Measurements from ENCODE around the gene BCAP29. TPM values are rescaled to one million over a fixed set of nuclear protein-coding genes. Genes with fewer than 3 reads are reported as not detected.

The BCAP29 gene
- total RNA-seq, 1 donor from 2014 or later, result 51.9 TPM

DNA sequence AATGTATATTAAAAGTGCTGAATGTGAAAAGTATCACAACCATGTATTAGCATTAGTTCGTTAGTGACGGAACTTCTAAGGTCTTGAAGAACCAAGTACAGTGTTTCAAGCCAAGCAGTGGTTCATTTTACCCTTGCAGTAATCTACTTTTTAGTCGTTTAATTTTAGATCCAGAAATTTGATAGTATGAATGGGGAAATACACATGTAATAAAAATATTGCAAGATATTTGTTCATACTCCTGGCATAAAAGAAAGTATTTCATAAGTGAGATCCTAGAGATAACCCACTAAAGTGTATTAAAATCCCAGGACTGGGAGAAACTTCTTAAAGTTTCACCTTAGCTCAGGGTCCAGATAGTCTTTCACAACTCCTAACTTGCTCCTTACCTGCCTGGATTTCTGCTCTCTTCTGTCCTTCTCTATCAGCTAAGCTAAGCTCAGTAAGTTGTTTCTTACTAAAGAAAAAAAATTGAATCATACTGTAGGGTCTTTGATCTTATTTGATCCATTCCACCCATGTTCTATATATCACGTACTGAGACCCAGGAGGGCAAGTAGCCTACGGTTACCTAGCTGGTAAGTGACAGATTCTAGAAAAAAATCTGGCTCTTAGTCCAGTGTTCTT is 1.5 kb downstream of the BCAP29 start:
- intact Hi-C loops (cut with micrococcal nuclease), result loop anchor here (5.0 kb wide), 3 partner anchors 41 to 311 kb away; partner anchors contain the start of gene DLD

DNA sequence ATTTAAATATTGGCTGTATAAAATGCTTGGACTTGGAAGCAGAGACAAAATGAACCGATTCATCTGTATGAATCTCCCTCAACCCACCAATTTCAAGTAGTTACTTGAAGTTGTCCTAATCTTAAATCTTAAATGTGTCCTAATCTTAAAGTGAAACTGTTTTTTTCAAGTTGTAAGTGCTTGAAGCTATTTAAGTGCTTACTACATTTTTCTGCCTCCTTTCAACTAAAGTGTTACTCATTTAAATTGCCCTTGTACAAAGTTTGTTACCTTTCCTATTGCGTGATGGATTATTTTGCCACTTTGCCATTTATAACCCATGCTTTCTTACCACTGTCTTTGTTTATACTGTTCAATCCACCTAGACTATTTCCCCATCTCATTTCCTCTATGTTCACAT is 2.8 kb downstream of the BCAP29 start:
- intact Hi-C loops (cut with micrococcal nuclease), result loop anchor here (5.0 kb wide), 3 partner anchors 39 to 309 kb away; partner anchors contain the start of gene DLD

DNA sequence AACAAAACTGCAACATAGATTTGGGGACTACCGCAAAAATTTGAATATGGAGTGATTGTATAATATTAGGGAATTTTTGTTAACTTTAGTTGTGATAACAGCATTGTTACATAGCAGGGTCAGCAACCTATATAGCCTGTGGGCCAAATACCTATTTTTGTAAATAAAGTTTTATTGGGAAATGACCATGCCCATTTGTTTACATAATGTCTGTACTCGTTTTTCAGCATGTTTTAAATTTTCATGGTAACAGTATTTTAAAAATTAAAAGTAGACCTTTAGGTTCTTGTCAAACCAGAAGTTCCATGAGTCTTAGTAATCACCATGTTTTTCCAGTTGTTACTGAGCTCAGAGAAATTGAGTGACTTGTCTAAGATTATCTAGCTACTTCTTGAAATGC is 4.7 kb downstream of the BCAP29 start:
- intact Hi-C loops (cut with micrococcal nuclease), result loop anchor here (5.0 kb wide), 3 partner anchors 38 to 308 kb away; partner anchors contain the start of gene DLD

DNA sequence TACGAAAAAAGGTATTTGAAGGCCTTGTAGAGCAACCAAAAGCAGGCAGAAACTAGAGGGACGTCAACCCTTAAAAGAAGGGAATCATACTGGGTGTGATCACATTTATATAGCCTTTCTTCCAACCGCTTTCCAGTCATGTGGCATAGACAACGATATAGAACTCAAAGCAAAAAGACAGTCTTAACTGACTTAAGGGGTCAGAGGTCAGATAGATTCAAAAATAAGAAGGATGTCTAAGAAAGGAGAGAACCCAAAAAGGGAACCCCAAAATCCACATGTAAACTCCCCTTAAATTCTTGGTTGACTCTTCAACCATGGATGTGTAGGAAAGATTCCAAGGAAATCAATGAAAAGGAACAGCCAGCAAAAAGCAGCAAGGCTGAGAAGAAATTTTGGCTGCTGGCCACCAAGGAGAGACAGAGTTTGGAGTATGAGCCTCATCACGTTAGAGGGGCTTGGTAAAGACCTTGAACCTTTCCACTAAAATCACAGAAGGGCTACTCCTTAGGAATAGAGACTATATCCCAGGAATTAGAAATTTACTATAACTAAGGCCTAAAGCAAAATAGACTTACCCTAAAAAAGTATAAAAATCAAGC is 8.6 kb downstream of the BCAP29 start:
- intact Hi-C loops (cut with micrococcal nuclease), result no loop called here

DNA sequence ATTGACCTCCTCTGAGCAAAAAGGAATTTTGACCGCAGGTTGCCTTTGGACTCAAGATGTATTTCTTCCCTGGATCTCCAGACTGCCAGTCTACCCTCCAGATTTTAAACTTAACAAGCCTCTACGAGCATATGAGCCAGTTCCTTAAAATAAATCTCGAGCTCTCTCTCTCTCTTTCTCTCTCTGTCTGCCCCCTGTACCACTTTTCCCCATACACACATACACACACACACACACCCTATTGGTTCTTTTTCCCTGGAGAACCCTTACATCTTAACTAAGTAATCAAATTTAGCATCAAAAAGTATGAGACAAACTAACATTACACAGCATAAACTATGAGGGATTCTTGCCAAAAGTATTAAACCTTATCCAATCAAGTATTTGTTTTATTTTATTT is 11.4 kb downstream of the BCAP29 start:
- intact Hi-C loops (cut with micrococcal nuclease), result no loop called here

DNA sequence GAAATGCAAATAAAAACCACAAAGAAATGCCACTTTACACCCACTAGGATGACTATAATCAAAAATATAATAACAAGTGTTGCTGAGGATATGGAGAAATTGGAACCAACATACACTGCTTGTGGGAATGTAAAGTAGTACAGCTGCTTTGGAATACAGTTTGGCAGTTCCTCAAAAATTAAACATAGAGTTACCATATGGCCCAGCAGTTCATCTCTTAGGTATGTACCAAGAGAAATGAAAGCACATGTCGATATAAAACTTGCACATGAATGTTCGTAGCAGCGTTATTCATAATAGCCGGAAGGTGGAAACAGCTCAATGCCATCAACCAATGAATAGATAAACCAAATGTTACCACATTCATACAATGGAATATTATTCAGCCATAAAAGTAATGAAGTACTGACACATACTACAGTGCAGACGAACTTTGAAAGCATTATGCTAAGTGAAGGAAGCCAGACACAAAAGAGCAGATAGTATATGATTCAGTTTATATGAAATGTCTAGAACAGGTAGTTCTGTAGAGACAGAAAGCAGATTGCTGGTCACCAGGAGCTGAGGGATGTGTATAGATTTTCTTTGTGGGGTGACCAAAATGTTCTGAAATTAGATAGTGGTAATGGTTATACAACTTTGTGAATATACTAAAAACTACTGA is 12.4 kb downstream of the BCAP29 start:
- intact Hi-C loops (cut with micrococcal nuclease), result no loop called here

DNA sequence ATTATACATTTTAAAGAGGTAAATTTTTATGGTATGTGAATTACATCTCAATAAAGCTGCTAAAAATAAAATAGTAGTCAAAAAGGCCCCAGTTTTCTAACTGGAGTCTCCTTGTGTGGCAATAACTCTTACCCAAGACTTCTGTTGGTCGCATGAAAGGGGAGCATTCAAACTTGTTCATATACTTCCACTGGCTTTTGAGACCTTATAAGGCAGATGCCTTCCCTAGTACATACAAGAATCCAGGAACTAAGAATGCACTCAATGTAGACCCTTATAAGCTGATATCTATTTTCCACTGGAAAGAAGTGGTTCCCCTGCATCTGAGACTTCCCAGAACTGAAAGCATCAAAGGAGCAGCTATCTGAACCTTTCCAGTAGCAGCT is 13.0 kb downstream of the BCAP29 start:
- intact Hi-C loops (cut with micrococcal nuclease), result no loop called here

DNA sequence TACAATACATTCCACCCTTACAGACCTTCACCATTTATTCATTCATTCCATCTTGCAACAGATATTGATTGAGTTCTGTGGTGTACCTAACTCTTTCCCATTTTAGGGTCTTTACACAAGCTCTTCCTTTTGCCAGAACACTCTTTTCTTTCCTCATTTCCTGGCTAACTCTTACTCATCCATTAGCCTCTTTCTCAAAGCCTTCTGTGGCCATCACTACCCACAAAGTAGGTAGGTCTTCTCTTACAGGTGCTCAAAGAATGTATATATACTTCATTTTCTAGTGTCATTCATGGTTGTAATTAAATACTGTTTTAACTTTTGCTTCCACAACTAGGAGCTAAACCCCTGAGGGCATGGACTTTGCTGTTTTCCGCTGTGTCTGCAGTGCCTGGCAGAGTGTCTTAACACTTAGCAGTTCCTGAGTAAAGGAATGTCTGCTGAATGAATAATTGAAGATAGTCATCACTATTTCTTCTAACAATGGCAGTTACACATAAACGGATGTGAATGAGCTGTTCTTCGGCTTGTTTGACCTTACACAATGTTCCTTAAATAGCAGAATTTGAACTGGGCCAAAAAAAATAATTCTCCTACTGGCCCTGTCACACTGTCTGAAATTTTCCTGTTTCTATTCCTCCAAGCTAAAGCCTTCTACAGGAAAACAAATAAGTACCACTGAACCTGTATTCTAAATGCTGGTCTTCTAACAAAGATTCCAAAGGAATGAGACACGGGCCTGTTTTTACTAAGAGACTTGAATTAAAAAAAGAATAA is 15.1 kb downstream of the BCAP29 start:
- intact Hi-C loops (cut with micrococcal nuclease), result no loop called here

DNA sequence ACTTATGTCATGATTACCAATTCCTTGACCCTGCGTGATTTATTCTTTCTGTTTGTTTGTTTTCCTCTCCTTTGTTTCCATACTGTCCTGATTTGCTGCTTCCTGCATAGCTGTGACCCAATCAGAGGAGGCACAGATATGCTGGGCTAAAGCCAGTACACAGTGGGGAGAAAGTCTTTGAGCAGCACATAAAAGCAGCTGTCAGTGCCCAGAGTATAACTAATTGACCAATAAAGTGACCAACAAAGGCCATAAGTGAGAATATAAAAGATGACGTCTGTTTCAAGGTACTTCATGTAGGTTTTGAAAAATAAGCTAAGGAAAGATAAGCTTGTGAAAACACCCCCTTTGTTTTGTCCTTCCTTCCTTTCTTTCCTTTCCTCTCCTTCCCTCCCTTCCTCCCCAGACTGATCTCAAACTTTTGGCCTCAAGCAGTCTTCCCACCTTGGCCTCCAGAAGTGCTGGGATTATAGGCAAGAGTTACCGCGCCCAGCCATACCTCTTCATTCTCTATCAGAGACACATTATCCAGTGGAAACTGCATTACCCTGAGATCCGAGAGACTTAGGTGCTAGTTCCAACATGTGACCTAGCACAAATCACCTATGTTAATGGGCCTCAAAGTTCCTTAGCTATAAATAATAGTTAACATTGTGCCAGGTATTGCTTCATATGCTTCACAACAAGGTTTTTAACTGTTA is 17.0 kb downstream of the BCAP29 start:
- intact Hi-C loops (cut with micrococcal nuclease), result no loop called here

DNA sequence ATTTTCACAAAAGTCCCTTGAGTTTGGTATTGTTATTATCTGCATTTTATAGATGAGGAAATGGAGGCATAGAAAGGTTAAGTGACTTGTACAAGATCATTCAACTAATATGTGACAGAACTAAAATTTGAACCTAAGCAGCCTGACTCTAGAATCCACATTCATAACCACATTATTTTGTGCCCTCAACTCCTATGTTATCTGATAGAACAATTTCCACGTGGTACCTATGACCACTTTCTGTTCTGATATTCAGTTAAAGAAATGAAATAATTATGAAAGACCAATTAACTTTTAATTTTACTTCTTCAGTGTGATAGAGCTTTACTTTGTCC is 17.5 kb downstream of the BCAP29 start:
- intact Hi-C loops (cut with micrococcal nuclease), result no loop called here

DNA sequence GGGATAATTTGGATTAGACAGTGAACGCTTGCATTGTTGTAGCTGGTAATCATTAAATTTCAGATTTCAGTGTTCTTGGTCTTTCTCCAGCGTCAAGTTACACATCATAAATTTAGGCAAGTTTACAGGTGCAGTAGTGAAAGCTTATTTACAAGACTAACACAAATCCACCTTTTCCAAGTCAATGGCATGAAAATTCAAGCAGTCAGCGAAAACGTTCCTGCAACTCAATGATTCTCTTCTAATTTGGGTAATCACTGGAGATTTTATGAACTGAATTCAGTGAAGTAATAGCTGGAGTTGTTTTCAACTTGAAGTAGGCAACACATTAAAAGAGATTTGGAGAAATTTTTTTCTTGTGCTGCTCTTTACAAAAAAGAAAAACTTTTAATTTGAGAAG is 17.9 kb downstream of the BCAP29 start:
- intact Hi-C loops (cut with micrococcal nuclease), result no loop called here

DNA sequence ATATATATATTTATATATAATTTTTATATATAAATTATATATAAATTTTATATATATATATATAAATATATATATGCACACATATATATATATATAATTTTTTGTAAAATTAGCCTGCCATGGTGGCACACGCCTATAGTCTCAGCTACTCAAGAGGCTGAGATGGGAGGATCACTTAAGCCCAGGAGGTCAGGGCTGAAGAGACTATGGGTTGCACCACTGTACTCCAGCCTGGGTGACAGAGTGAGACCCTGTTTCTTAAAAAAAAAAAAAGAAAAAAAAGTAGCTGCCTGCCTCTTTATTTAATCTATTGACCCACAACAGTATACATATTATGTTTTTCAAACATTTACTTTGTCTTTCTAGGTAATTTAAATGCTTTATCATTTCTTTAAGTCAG is 19.2 kb downstream of the BCAP29 start:
- intact Hi-C loops (cut with micrococcal nuclease), result no loop called here

DNA sequence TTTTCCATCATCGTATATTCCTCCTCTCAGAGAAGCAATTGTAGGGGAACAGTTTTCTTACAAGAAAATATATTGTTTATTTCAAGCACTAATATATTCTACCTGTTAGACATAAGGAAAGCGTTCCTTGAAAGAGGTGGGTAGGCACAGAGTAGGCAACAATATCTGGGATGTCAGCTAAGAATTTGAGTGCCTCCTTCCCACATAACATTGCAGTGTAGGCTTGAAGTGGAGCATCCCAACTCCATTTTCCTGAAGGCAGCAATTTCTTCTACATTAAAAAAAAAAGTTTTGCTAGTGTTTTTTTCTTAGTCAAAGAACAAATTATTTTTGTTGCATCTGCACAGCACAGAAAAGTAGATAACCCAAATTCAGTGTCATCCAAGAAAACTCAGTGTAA is 20.8 kb downstream of the BCAP29 start:
- intact Hi-C loops (cut with micrococcal nuclease), result no loop called here

DNA sequence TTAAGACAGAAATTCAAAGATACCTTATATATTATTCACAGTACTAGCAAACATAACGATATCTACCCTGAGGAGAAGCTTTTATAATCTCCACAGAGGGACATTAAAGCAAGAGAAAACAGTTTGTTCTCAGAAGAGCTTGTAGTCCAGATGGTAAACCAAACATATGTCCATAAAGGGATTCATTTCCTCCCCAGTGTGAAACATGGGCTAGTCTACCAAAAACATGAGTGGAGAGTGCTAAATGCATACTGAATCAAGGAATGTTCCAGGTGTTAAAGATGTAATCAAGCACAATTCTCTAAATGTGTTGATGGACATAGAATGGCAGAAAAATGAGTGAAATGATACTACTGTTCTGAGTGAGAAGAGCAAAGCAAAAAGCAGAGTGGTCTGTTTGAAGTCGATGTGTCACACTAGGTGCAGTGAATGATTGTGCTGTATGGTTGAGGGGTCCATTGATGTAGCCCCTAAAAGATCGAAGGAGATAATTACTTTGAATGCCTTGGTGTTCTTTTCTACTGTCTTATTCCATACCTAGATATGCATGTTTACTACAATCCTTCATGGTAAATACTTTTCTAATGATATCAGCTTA is 25.3 kb downstream of the BCAP29 start:
- intact Hi-C loops (cut with micrococcal nuclease), result no loop called here

DNA sequence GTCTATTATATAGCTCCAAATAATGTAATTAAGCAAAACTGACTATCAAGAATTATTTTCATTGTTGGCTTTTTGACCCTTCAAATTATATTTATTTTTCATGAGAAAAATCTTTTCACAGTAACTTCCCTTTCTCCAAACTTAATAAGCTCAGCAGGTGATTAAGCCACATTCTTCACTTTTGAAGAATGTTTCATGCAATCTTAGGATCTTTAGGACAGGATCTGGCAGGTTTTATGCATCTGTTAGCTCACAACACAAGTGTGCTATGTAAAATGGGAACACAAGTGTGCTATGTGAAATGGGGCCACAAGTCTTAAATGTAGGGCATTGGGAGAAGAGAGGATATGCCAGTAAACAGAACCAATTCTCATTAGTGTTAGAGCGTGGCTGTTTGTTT is 26.3 kb downstream of the BCAP29 start:
- intact Hi-C loops (cut with micrococcal nuclease), result no loop called here

DNA sequence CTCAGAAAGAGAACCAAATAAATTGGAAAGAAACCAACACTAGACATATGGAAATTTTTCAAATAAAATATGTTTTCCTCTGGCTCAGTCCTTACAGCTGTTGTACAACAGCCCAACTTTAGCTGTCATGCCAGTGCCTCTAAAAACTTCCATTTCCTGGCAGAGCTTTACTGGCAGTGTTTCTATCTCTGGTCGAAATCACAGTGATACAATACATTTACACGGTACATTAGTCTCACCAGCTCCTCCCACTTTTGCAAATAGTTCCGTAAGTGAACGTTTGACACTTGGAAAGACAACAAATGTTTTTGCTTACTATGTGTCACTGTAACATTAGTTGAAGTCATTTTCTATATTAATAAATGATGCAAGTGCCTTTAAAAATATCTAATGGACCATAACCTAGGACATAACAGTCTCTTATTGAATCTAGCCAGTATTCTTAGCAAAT is 29.8 kb downstream of the BCAP29 start:
- intact Hi-C loops (cut with micrococcal nuclease), result no loop called here

DNA sequence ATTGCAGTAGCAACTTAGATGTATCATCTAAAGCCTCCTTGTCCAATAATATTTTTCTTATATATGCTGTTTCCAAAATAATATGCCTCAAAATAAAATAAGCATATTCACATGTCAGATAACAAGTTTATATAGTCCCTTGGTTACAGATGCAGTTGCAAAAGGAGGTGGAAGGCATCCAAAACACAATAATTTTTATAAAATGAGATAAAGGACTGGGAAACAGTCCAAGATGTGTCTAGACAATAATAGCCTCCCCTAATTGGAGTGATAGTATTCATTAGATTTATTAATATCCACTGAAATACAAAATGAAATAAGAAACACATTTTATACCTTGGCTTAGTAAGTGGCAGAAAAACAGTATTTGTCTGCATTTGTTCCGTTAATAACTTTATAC is 30.3 kb downstream of the BCAP29 start:
- intact Hi-C loops (cut with micrococcal nuclease), result no loop called here

DNA sequence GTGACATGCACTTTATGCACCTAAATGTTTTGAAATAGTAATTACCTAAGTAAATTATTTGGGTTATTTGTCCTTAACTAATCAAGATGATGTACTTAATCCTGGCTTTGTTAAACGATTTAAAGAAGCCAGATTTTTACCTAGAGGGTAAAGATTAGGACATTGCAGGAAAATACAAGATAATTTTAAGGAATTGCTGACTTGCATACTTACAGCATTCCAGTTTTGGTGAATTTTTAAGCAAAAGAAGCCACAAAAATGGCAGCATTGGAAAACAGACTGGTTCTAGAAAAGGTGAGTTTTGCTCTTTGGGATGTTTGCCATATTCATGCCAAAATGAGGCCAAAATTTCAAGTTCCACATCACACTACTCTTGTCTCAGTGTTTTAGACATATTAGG is 33.4 kb downstream of the BCAP29 start:
- intact Hi-C loops (cut with micrococcal nuclease), result no loop called here

DNA sequence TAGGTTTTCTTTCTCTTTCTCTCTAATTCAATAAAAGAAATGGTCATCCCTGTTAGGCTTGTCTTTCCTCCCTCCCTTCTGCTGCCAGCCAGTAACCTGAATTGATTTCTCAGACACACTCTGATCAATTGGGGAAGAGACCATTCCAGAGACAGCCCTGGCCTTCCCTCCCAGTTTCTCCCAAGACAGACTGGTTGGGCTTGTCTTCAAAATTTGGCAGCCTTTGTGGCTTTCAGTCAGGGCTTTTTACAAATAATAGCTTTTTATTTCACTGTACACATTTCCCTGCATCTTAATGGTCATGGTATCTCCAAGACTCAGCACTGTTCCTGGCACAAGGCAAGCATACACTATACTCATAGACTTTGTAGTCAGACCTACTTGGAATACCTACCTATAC is 33.9 kb downstream of the BCAP29 start:
- intact Hi-C loops (cut with micrococcal nuclease), result no loop called here

DNA sequence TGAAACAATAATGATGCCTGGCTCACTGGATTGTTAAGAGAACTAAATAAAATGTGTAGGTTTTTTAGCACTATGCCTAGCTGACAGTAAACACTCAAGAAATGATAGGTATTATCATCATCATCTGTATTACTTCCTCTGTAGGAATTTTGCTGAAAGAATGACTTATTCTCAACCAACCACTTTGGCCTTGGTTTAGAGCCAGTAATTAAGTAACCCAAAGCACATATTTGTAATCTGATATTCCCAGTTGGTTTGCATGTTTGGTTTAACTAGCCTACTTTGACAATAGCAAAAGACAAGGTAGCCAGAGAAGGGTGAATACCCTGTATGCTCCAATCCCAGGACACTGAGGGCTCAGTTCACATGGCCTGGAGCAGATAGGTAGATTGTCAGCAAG is 34.4 kb downstream of the BCAP29 start:
- intact Hi-C loops (cut with micrococcal nuclease), result no loop called here

Data from T-helper 2 cell treated with Interferon-gamma antibody and Interleukin-4, amounts not matched to agents 100 ng/mL and 5 ng/mL, for 36 hours (primary cell).